CD14-positive monocyte (primary cell): ENCODE results near the gene GMDS. TPM values are rescaled to one million over a fixed set of nuclear protein-coding genes. Genes with fewer than 3 reads are reported as not detected.

Source experiments
- DNase-seq, 3 donors: peaks; one replicate each; pipeline ENCODE4 v3.0.0-alpha.2; 2011 to 2022
- H2AFZ ChIP-seq: 2 replicates; pipeline ENCODE4 v1.6.0; 2012; ENCODE audit warnings: mild to moderate bottlenecking, low read depth, low read length, inconsistent platforms; ENCODE audit not compliant: insufficient read depth, poor library complexity, severe bottlenecking
- H3K27ac ChIP-seq, 2 donors: 1 replicate in 1 of 2; 2 replicates in 1 of 2; pipeline ENCODE4 v1.5.1; 2012 to 2013; ENCODE audit warnings: low read length in 2 of 2, control low read depth in 1 of 2, inconsistent platforms in 1 of 2, low read depth in 1 of 2, mild to moderate bottlenecking in 1 of 2
- H3K27me3 ChIP-seq, 2 donors: one replicate each; pipeline versions ENCODE4 v1.6.0 to v1.6.1; 2011 to 2013; ENCODE audit warnings: low read length in 2 of 2; ENCODE audit not compliant: control insufficient read depth in 2 of 2, insufficient read depth in 2 of 2
- H3K36me3 ChIP-seq, 2 donors: replicated peaks in 1 of 2; 1 replicate in 1 of 2; 2 replicates in 1 of 2; pipeline versions ENCODE4 v1.5.1 to v1.6.1; 2012 to 2013; ENCODE audit warnings: low read length in 2 of 2, control low read depth in 1 of 2, inconsistent platforms in 1 of 2, mild to moderate bottlenecking in 1 of 2; ENCODE audit not compliant: insufficient read depth in 2 of 2, control insufficient read depth in 1 of 2
- H3K4me1 ChIP-seq, 2 donors: 1 replicate in 1 of 2; 2 replicates in 1 of 2; pipeline versions ENCODE4 v1.5.1 to v1.6.1; 2012 to 2013; ENCODE audit warnings: low read length in 2 of 2, control low read depth in 1 of 2, inconsistent platforms in 1 of 2, mild to moderate bottlenecking in 1 of 2, moderate library complexity in 1 of 2; ENCODE audit not compliant: insufficient read depth in 2 of 2, control insufficient read depth in 1 of 2
- H3K4me2 ChIP-seq: replicated peaks from 2 replicates; pipeline ENCODE3; 2012; ENCODE audit warnings: low read length, moderate library complexity, mild to moderate bottlenecking; ENCODE audit not compliant: poor library complexity, severe bottlenecking; ENCODE audit errors: extremely low read depth
- H3K4me3 ChIP-seq, 3 experiments: fragments of 200-600 bp in 1 of 3; sonication (generic) in 1 of 3; replicated peaks in 1 of 3; 1 replicate in 2 of 3; 2 replicates in 1 of 3; pipeline ENCODE4 v1.5.1; 2011 to 2013; ENCODE audit warnings: low read length in 3 of 3, mild to moderate bottlenecking in 3 of 3, control low read depth in 2 of 3, low read depth in 2 of 3, inconsistent platforms in 1 of 3, moderate library complexity in 1 of 3
- H3K79me2 ChIP-seq: 2 replicates; pipeline ENCODE4 v1.6.0; 2012; ENCODE audit warnings: mild to moderate bottlenecking, control low read depth, inconsistent platforms, low read length, moderate library complexity; ENCODE audit not compliant: insufficient read depth
- H3K9ac ChIP-seq: 2 replicates; pipeline ENCODE4 v1.6.0; 2017; ENCODE audit warnings: low read length, mild to moderate bottlenecking; ENCODE audit not compliant: insufficient read depth, poor library complexity, severe bottlenecking
- H3K9me3 ChIP-seq, 2 donors: replicated peaks in 1 of 2; 1 replicate in 1 of 2; 2 replicates in 1 of 2; pipeline versions ENCODE4 v1.5.1 to v1.6.1; 2012 to 2013; ENCODE audit warnings: low read length in 2 of 2, control low read depth in 1 of 2; ENCODE audit not compliant: control insufficient read depth in 1 of 2, insufficient read depth in 1 of 2
- H4K20me1 ChIP-seq: 2 replicates; pipeline ENCODE4 v1.6.0; 2012; ENCODE audit warnings: mild to moderate bottlenecking, low read length, control low read depth, moderate library complexity; ENCODE audit not compliant: insufficient read depth
- H3K27ac Mint-ChIP-seq, 7 donors: one replicate each; pipeline ENCODE4 v1.8.0; 2020; ENCODE audit warnings: mild to moderate bottlenecking in 7 of 7, mixed read lengths in 7 of 7, moderate library complexity in 6 of 7, inconsistent platforms in 2 of 7
- H3K27me3 Mint-ChIP-seq, 3 donors: one replicate each; pipeline ENCODE4 v1.8.0; 2021 to 2022; ENCODE audit warnings: low read depth in 3 of 3, mild to moderate bottlenecking in 3 of 3, mixed read lengths in 3 of 3, moderate library complexity in 3 of 3, inconsistent platforms in 1 of 3
- H3K36me3 Mint-ChIP-seq, 2 donors: one replicate each; pipeline ENCODE4 v1.8.0; 2020; ENCODE audit warnings: mixed read lengths in 2 of 2, inconsistent platforms in 1 of 2, mild to moderate bottlenecking in 1 of 2
- H3K4me1 Mint-ChIP-seq: one replicate; pipeline ENCODE4 v1.8.0; 2020; ENCODE audit warnings: mild to moderate bottlenecking, mixed read lengths
- H3K4me3 Mint-ChIP-seq, 2 donors: one replicate each; pipeline ENCODE4 v1.8.0; 2020; ENCODE audit warnings: mild to moderate bottlenecking in 2 of 2, mixed read lengths in 2 of 2, moderate library complexity in 1 of 2
- H3K9me3 Mint-ChIP-seq, 7 donors: one replicate each; pipeline ENCODE4 v1.8.0; 2020 to 2022; ENCODE audit warnings: mixed read lengths in 7 of 7, mild to moderate bottlenecking in 6 of 7, moderate library complexity in 6 of 7, inconsistent platforms in 2 of 7
- CTCF ChIP-seq: fragments of 200-600 bp; IDR thresholded peaks from one replicate; pipeline ENCODE4 v1.8.0; 2022; ENCODE audit warnings: antibody characterized with exemption, mild to moderate bottlenecking
- WGBS: methylation state at CpG from one replicate; pipeline ENCODE4 v1.1.5; 2013; ENCODE audit warnings: missing lambda C conversion rate; ENCODE audit not compliant: insufficient coverage; 5-methylcytosine and 5-hydroxymethylcytosine counted together
- intact Hi-C, 2 donors: fragments of 100-400 bp; cut with micrococcal nuclease; formaldehyde crosslinking; loops; one replicate each; pipeline versions ENCODE4 v1.15.0 to v1.15.1; 2023
- polyA plus RNA-seq, 3 donors: library from polyadenylated mRNA; depleted of rRNA in 1 of 3; unstranded in 2 of 3; stranded (reverse) in 1 of 3; fragments of 300-500 nt in 2 of 3; fragments of >200 nt in 1 of 3; fragmentation: Illumina TruSeq in 2 of 3; gene quantifications; 1 replicate in 2 of 3; 2 replicates in 1 of 3; pipeline ENCODE4 v1.2.3, GENCODE V29; 2012 to 2021

The GMDS gene
- polyA plus RNA-seq, 3 donors = 10.5 to 19.9 (median 17.6) TPM

- Mint-ChIP-seq H3K4me3 (no peak overlapping the region), H3K4me1 (no peaks in the 10 kb centered on the region), H3K27ac (no peak overlapping the region), H3K27me3 (no peaks in the 10 kb centered on the region), H3K36me3 (no peaks in the 10 kb centered on the region), H3K9me3 (peaks cover 0 to 1% (median 0%) of the 10 kb centered on the region in 7 donors)
- no peak overlapping the region for H3K4me2 ChIP-seq
- no peaks in the 10 kb centered on the region for H3K36me3 ChIP-seq
- H2AFZ ChIP-seq = no peak overlapping the region
- H3K4me1 ChIP-seq = no peaks in the 10 kb centered on the region
- 100% methylated on average over 2 of the region's 7 CpGs for WGBS
- no peak overlapping the region for H3K4me3 ChIP-seq
- no peak for TF ChIP-seq CTCF
- H3K9ac ChIP-seq = no peak overlapping the region
- H3K27ac ChIP-seq = no peak overlapping the region
- H3K9me3 ChIP-seq = no peaks in the 10 kb centered on the region
- H3K79me2 ChIP-seq = no peaks in the 10 kb centered on the region
- no peaks in the 10 kb centered on the region for H4K20me1 ChIP-seq
- intact Hi-C loops = no loop called here
- H3K27me3 ChIP-seq = no peaks in the 10 kb centered on the region
- DNase-seq = no peak
Observed at GRCh38 chr6:1801401-1801800, 444.0 kb downstream of the GMDS start.

- H3K4me3 Mint-ChIP-seq = no peak overlapping the region
- Histone ChIP-seq H4K20me1 (no peaks in the 10 kb centered on the region), H3K4me3 (no peak overlapping the region), H3K4me2 (no peak overlapping the region), H3K79me2 (no peaks in the 10 kb centered on the region), H2AFZ (no peak overlapping the region), H3K27me3 (no peaks in the 10 kb centered on the region), H3K9ac (no peak overlapping the region), H3K9me3 (no peaks in the 10 kb centered on the region), H3K36me3 (no peaks in the 10 kb centered on the region), H3K27ac (no peak overlapping the region), H3K4me1 (no peaks in the 10 kb centered on the region)
- no peaks in the 10 kb centered on the region for H3K4me1 Mint-ChIP-seq
- H3K36me3 Mint-ChIP-seq = no peaks in the 10 kb centered on the region
- intact Hi-C loops = no loop called here
- no peak for DNase-seq
- WGBS = 94% methylated on average over 4 of the region's 4 CpGs
- H3K27me3 Mint-ChIP-seq = no peaks in the 10 kb centered on the region
- no peak overlapping the region for H3K27ac Mint-ChIP-seq
- TF ChIP-seq CTCF = no peak
- H3K9me3 Mint-ChIP-seq = peaks cover 0 to 1% (median 0%) of the 10 kb centered on the region in 7 donors
Observed at GRCh38 chr6:1800845-1801244, 444.6 kb downstream of the GMDS start.
